Activated CD4-positive, alpha-beta T cell treated with anti-CD3 and anti-CD28 coated beads, Interleukin-2, amount 10 ng/mL, durations not matched to agents 24 days and 14 days (primary cell): Measurements from ENCODE around the gene RCL1. TPM values are rescaled to one million over a fixed set of nuclear protein-coding genes. Genes with fewer than 3 reads are reported as not detected.

ENCODE experiments used
- DNase-seq: peaks from one replicate; pipeline ENCODE4 v3.0.0; 2022
- H3K27ac Mint-ChIP-seq: one replicate; pipeline ENCODE4 v1.8.0; 2022; ENCODE audit warnings: mild to moderate bottlenecking, mixed read lengths
- H3K27me3 Mint-ChIP-seq: one replicate; pipeline ENCODE4 v1.8.0; 2022; ENCODE audit warnings: mixed read lengths
- H3K36me3 Mint-ChIP-seq: one replicate; pipeline ENCODE4 v1.8.0; 2022; ENCODE audit warnings: low read depth, mild to moderate bottlenecking, mixed read lengths
- H3K4me1 Mint-ChIP-seq: one replicate; pipeline ENCODE4 v1.8.0; 2021; ENCODE audit warnings: mixed read lengths
- H3K4me3 Mint-ChIP-seq: one replicate; pipeline ENCODE4 v1.8.0; 2022; ENCODE audit warnings: mild to moderate bottlenecking, moderate library complexity, mixed read lengths
- H3K9me3 Mint-ChIP-seq: one replicate; pipeline ENCODE4 v1.8.0; 2021; ENCODE audit warnings: mixed read lengths
- intact Hi-C: fragments of 100-400 bp; cut with micrococcal nuclease; formaldehyde crosslinking; loops from one replicate; pipeline ENCODE4 v1.15.1; 2023
- total RNA-seq: library from RNA; stranded (reverse); gene quantifications from 2 replicates; pipeline ENCODE4 v1.2.3, GENCODE V29; 2022

RCL1 gene
- total RNA-seq, 1 donor from 2014 or later, result 44.6 TPM

DNA sequence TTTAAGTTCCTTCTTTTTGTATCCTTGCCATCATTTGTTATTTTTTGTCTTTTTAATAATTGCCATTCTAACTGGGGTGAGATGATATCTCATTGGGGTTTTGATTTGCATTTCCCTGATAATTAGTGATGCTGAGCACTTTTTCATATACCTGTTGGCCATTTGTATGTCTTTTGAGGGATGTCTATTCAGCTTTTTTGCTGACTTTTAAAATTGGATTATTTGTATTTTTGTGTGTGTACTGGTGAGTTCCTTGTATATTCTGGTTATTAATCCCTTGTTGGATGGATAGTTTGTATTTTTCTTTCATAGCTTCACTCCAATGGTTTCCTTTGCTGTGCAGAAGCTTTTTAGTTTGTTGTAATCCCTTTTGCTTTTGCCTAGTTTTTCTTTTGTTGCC lies 19.1 kb downstream of the RCL1 start:
- Mint-ChIP-seq H3K27ac (no peak overlapping the region), H3K36me3 (peaks cover 35% of the 10 kb centered on the region), H3K27me3 (no peaks in the 10 kb centered on the region), H3K9me3 (peaks cover 10% of the 10 kb centered on the region), H3K4me3 (no peak overlapping the region), H3K4me1 (peaks cover 37% of the 10 kb centered on the region)
- no peak for DNase-seq
- intact Hi-C loops, result no loop called here

DNA sequence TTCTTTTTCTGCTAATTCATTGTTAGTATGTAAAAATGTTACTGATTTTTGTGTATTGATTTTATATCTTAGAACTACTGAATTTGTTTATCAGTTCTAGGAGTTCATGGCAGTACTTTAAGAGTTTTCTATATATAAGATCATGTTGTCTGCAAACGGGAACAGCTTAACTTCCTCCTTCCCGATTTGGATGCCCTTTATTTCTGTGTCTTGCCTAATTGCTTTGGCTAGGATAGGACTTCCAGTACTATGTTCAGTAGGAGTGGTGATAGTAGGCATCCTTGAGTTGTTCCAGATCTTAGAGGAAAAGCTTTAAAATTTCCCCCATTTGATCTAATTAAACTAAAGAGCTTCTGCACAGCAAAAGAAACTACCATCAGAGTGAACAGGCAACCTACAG lies 20.1 kb downstream of the RCL1 start:
- no peak overlapping the region for H3K27ac Mint-ChIP-seq
- intact Hi-C loops, result no loop called here
- peaks cover 30% of the 10 kb centered on the region for H3K36me3 Mint-ChIP-seq

DNA sequence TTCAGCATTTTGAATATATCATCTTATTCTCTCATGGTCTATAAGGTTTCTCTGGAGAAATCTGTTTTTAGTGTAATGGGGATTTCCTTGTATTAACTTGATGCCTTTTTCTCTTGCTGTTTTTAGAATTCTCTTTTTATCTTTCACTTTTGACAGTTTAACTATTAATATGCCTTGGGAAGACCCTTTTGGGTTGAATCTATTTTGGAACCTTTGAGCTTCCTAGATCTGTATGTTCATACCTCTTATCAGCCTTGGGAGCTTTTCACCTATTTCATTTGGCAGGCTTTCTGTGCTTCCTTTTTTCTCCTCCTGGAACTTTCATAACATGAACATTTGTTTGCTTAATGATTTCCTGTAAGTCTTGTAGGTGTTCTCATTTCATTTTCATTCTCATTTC lies 22.2 kb downstream of the RCL1 start:
- peaks cover 31% of the 10 kb centered on the region for H3K4me1 Mint-ChIP-seq
- H3K36me3 Mint-ChIP-seq, result peaks cover 22% of the 10 kb centered on the region
- no peaks in the 10 kb centered on the region for H3K27me3 Mint-ChIP-seq
- intact Hi-C loops, result no loop called here
- DNase-seq, result no peak
- peak overlapping the region; percentile 0 for H3K4me3 Mint-ChIP-seq
- peaks cover 3% of the 10 kb centered on the region for H3K9me3 Mint-ChIP-seq
- peak overlapping the region; percentile 38 for H3K27ac Mint-ChIP-seq

More for the DNA sequence above, 20.1 kb downstream of the RCL1 start:
- H3K9me3 Mint-ChIP-seq, result peaks cover 5% of the 10 kb centered on the region
- H3K27me3 Mint-ChIP-seq, result no peaks in the 10 kb centered on the region
- DNase-seq, result no peak
- H3K4me1 Mint-ChIP-seq, result peaks cover 37% of the 10 kb centered on the region
- no peak overlapping the region for H3K4me3 Mint-ChIP-seq

DNA sequence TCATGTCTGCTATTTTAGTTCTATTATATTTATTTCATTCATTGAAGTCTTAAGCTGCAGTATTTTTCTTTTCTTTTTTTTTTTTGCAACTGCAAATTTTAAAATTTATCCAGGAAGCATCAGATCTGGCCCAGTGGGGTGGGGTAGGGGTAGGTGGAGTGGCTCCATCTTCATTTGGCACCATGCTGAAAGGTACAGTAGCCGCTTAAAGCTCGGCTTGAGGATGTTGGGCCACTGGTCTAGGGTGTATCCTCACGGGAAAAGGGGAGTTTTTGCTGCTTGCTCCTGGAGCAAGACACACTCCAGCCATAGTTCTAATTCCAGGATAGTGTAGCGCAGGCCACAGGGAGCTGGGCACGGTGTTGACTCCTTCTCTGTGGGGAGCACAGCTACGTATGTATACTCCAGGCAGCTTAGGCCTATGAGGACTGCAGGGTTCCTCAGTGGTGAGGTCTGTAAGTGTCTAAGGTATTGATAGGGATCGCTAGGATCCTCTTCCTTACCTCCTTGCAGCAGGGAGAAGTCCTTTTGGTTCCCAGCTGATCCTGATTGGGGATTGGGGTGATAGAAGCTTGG lies 22.7 kb downstream of the RCL1 start:
- H3K4me3 Mint-ChIP-seq, result peak overlapping the region; percentile 0
- DNase-seq, result no peak
- peaks cover 20% of the 10 kb centered on the region for H3K36me3 Mint-ChIP-seq
- intact Hi-C loops, result no loop called here
- H3K27me3 Mint-ChIP-seq, result no peaks in the 10 kb centered on the region
- peaks cover 3% of the 10 kb centered on the region for H3K9me3 Mint-ChIP-seq
- peaks cover 29% of the 10 kb centered on the region for H3K4me1 Mint-ChIP-seq
- peak overlapping the region; percentile 38 for H3K27ac Mint-ChIP-seq

DNA sequence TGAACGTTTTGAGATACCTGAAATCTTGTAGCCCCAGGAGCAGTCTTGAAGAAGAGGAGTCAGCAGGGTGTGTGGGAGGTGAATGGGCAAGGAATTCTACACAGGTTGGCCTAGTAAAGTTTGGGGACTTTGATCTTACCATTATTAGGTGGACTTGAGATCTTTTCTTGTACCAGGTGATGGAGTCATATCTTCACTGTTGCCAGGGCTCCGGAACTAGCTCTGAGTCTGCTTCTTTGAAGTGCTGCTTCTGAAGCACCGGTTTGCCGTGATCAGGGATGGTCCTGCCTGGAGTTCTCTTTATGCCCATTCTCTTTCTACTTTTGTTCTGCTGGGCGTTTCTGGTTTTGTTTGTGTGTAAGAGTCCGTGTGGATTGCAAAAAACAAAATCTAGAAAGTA lies 27.4 kb downstream of the RCL1 start:
- DNase-seq, result no peak
- Mint-ChIP-seq H3K4me1 (peaks cover 27% of the 10 kb centered on the region), H3K27me3 (no peaks in the 10 kb centered on the region), H3K36me3 (peaks cover 7% of the 10 kb centered on the region), H3K27ac (no peak overlapping the region), H3K9me3 (no peaks in the 10 kb centered on the region), H3K4me3 (no peak overlapping the region)
- intact Hi-C loops, result no loop called here

DNA sequence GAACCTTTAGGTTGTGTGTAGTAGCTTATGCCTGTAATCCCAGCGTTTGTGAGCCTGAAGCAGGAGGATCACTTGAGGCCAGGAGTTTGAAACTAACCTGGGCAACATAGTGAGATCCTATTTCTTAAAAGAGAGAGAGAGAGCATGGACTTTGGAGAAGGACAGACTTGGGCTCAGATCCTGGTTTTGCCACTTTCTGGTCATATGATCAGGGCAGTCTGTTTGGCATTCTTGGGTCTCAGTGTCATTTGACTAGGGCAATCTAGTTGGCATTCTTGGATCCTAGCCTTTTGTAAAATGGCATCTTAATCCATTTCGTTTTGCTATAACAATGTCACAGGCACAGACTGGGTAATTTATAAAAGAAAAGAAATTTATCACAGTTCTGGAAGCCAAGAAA lies 28.4 kb downstream of the RCL1 start:
- no peaks in the 10 kb centered on the region for H3K27me3 Mint-ChIP-seq
- intact Hi-C loops, result no loop called here
- DNase-seq, result no peak
- no peaks in the 10 kb centered on the region for H3K9me3 Mint-ChIP-seq
- peaks cover 12% of the 10 kb centered on the region for H3K36me3 Mint-ChIP-seq
- peaks cover 17% of the 10 kb centered on the region for H3K4me1 Mint-ChIP-seq
- no peak overlapping the region for H3K4me3 Mint-ChIP-seq
- no peak overlapping the region for H3K27ac Mint-ChIP-seq

DNA sequence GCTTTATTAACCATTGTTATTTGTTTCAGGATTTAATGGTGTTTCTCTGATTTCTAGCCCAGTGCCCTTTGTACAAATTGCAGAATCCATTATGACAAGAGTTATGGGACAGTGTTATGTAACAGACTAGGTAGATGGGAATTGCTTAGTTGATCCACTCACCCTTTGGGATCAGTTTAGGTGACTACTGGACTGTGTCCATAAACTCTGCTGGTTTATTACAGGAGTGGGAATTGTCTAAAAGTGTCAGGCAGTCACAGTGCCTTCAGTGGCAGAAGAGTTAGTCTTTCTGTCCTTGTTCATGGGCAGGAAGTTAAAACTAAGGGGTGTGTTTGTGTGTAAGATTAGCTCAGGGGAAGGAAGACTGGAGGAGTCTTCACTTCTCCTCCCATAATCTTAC lies 29.3 kb downstream of the RCL1 start:
- no peak for DNase-seq
- Mint-ChIP-seq H3K9me3 (no peaks in the 10 kb centered on the region), H3K4me3 (no peak overlapping the region), H3K4me1 (peaks cover 16% of the 10 kb centered on the region), H3K27me3 (no peaks in the 10 kb centered on the region), H3K36me3 (peaks cover 15% of the 10 kb centered on the region), H3K27ac (no peak overlapping the region)
- intact Hi-C loops, result no loop called here

DNA sequence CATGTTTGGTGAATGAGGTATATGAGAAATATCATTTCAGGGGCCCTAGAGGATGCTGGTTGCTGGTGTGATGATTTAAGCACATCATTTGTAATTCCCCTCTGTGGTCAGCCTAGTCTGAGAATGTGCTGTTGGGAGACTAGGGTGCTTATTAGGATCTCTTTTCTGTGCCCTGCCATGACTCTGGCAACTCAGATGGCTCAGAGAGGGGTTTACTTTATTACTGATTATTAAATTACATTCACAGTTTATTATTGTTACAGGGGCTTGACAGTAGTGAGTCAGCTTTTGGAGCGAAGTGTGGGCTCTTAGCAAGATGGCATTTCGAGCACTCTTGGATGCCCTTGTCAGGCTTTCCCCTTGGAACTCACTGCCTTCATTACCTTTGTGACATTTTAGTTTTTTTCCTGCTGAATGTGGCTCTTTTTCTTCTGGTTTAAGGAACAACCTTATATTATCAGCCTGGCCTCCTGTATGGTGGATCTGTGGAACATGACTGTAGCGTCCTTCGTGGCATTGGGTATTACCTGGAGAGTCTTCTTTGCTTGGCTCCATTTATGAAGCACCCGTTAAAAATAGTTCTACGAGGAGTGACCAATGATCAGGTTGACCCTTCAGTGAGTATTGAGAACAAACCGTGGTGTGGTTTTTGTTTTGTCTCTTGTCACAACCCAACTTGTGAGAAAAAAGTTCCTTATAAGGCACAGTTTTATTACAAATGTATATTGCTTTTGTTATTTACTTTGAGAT lies 33.8 kb downstream of the RCL1 start:
- no peak for DNase-seq
- no peaks in the 10 kb centered on the region for H3K9me3 Mint-ChIP-seq
- peaks cover 28% of the 10 kb centered on the region for H3K36me3 Mint-ChIP-seq
- H3K27ac Mint-ChIP-seq, result no peak overlapping the region
- H3K27me3 Mint-ChIP-seq, result no peaks in the 10 kb centered on the region
- H3K4me3 Mint-ChIP-seq, result no peak overlapping the region
- intact Hi-C loops, result no loop called here
- H3K4me1 Mint-ChIP-seq, result peaks cover 10% of the 10 kb centered on the region

DNA sequence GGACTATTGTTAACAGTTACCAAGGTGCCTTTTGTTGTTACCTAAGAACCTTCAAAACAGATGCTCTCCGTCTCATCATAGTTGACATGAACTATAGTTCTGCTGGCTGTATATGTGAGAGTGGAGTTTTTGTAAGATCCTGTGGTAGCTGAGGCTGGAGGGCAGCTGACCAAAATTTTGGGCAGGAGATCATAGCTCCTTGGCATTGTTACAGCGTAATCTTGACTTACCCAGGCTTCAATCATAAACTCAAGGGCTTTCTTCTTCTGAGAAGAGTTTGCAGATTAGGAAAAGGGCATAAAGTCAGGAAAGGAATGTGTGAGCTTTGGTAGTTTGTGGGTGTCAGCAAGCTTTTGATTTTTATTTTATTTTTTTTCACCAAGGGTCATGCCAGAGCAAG lies 34.5 kb downstream of the RCL1 start:
- H3K4me3 Mint-ChIP-seq, result no peak overlapping the region
- no peaks in the 10 kb centered on the region for H3K27me3 Mint-ChIP-seq
- H3K4me1 Mint-ChIP-seq, result peaks cover 10% of the 10 kb centered on the region
- H3K9me3 Mint-ChIP-seq, result no peaks in the 10 kb centered on the region
- no peak overlapping the region for H3K27ac Mint-ChIP-seq
- intact Hi-C loops, result no loop called here
- DNase-seq, result no peak
- H3K36me3 Mint-ChIP-seq, result peaks cover 33% of the 10 kb centered on the region

DNA sequence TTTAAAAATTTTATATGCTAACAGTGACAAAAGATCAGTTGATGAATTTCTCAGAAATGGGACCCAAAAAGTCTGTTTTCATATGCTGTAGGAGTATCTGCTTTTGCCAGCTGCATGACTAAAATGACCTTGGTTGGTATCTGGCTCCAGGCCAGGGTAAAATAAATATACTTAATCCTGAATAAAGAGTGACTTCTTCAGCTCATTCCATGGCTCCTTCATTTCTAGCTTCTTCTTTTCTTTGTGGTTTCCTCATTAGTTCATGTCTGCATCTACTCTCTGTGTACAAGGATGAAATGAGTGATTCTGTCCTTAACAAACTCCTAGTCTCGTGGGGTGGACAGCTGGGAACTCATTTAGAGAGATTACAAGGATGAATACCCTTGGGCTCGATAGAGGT lies 36.0 kb downstream of the RCL1 start:
- Mint-ChIP-seq H3K27ac (no peak overlapping the region), H3K9me3 (peaks cover 4% of the 10 kb centered on the region), H3K4me1 (peaks cover 18% of the 10 kb centered on the region), H3K36me3 (peaks cover 46% of the 10 kb centered on the region), H3K27me3 (no peaks in the 10 kb centered on the region), H3K4me3 (no peak overlapping the region)
- DNase-seq, result no peak
- intact Hi-C loops, result no loop called here

DNA sequence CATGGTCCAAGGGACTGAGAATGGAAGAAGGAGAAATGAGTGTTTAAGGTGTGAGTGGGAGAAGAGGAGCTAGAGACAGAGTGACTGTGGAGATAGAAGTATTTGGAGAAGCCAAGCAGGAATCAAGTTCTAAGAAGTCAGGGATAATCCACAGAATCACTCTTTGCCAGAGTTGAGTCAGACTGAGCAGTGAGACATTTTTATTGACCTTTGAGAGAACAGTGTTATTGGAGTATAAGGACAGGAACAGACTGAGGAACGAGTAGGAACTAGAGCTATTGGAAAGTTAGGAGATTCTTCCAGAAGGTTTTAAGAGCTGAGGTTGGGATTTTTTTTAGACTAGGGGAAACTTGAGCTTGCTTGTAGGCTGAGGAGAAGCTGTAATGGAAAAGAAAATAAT lies 37.2 kb downstream of the RCL1 start:
- Mint-ChIP-seq H3K27ac (no peak overlapping the region), H3K27me3 (no peaks in the 10 kb centered on the region), H3K4me1 (peaks cover 29% of the 10 kb centered on the region), H3K9me3 (peaks cover 7% of the 10 kb centered on the region), H3K4me3 (no peak overlapping the region), H3K36me3 (peaks cover 56% of the 10 kb centered on the region)
- DNase-seq, result no peak
- intact Hi-C loops, result loop anchor here (5.0 kb wide), 1 partner anchor 622 kb away; the partner anchor contains the start of gene CD274

DNA sequence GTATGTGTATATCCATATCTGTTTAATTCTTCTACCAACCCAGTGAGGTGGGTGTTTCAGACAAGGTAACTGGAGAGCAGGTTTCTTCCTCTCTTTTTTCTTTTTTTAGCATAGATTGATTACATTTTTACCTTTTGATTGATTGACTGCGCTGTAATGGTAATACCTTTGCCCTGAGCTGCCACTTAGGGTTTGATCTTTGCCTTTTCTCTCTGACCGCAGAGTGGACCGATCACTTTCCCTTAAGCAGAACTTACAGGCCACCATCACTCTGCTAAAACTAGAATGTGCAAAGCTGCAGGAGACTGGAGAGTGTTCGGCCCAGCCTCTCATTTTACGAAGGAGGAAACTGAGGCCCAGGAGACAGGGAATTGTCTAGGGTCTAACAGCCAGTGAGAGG lies 38.0 kb downstream of the RCL1 start:
- Mint-ChIP-seq H3K4me1 (peaks cover 36% of the 10 kb centered on the region), H3K4me3 (no peak overlapping the region)
- intact Hi-C loops, result loop anchor here (5.0 kb wide), 1 partner anchor 622 kb away; the partner anchor contains the start of gene CD274

DNA sequence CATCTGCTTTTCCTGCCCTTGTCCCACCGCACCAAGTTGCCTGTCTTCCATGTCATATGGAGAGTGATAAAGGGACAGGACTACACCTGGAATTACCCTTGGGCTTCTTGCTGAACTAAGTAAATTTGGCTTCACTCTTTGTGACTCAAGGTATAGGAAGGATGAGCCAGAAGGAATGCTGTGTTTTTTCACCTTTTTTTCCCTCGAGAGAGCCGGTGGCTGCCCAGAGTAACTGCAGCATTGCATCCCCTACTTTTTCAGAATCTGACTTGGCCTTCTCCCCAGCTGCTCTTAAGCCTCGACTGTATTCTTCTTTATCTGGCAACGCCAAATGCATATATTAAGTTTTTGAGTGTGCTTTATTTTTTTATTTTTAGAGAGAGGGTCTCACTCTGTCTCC lies 38.4 kb downstream of the RCL1 start:
- peaks cover 40% of the 10 kb centered on the region for H3K4me1 Mint-ChIP-seq
- H3K4me3 Mint-ChIP-seq, result no peak overlapping the region
- no peaks in the 10 kb centered on the region for H3K27me3 Mint-ChIP-seq
- intact Hi-C loops, result loop anchor here (5.0 kb wide), 1 partner anchor 621 kb away; the partner anchor contains the start of gene CD274
- H3K27ac Mint-ChIP-seq, result no peak overlapping the region
- DNase-seq, result no peak
- H3K9me3 Mint-ChIP-seq, result peaks cover 10% of the 10 kb centered on the region
- peaks cover 63% of the 10 kb centered on the region for H3K36me3 Mint-ChIP-seq

More for the DNA sequence above, 38.0 kb downstream of the RCL1 start:
- no peak for DNase-seq
- H3K27me3 Mint-ChIP-seq, result no peaks in the 10 kb centered on the region
- H3K9me3 Mint-ChIP-seq, result peaks cover 7% of the 10 kb centered on the region
- peaks cover 59% of the 10 kb centered on the region for H3K36me3 Mint-ChIP-seq
- H3K27ac Mint-ChIP-seq, result no peak overlapping the region

DNA sequence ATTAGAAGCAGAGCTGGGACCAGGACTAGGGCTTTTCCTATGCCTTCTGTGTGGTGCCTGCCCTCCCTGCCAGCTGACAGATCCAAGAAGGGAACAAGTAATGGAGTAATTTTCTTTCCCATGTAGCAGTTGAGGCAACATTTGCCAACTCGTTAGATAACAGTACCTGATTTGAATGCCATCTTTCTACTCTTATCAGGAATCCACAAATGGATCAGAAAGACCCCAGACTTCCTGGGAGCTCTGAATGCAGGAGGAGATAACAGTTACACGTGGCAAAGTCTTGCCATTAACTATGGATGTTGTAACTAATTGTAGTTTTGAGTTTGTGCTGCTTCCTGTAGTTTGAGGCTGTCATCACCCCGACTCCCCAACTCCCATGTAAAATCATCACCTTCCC lies 39.2 kb downstream of the RCL1 start:
- Mint-ChIP-seq H3K4me3 (no peak overlapping the region), H3K9me3 (peaks cover 14% of the 10 kb centered on the region), H3K27me3 (no peaks in the 10 kb centered on the region), H3K27ac (peak overlapping the region; percentile 56), H3K36me3 (peaks cover 67% of the 10 kb centered on the region), H3K4me1 (peaks cover 45% of the 10 kb centered on the region)
- intact Hi-C loops, result loop anchor here (5.0 kb wide), 1 partner anchor 620 kb away; the partner anchor contains the start of gene CD274
- DNase-seq, result no peak
